H1 (cell line): ENCODE measurements around the gene NUP85. TPM values are rescaled to one million over a fixed set of nuclear protein-coding genes. Genes with fewer than 3 reads are reported as not detected.

Source experiments
- CTCF ChIA-PET: fragments of 300-600 bp; sonication (Branson Sonifier 250); formaldehyde crosslinking; loops from one replicate; lab custom pipeline; 2021; ENCODE audit not compliant: partially characterized antibody; lab: Charles Lee
- POLR2A ChIA-PET: fragments of 300-600 bp; sonication (Branson Sonifier 250); formaldehyde crosslinking; loops from one replicate; lab custom pipeline; 2021; ENCODE audit warnings: inconsistent platforms; ENCODE audit not compliant: partially characterized antibody; lab: Charles Lee
- DNase-seq, 2 experiments: peaks; one replicate each; pipeline versions ENCODE4 v3.0.0 to v3.0.0-alpha.2; 2010 to 2022; ENCODE audit warnings: low spot score in 2 of 2, low read depth in 1 of 2, mixed read lengths in 1 of 2
- FAIRE-seq: peaks from 2 replicates; lab custom pipeline; 2011; peaks lifted over from hg19 to GRCh38; lab: Jason Lieb, UNC
- H2AFZ ChIP-seq: 2 replicates; pipeline ENCODE4 v1.8.1; 2012; ENCODE audit warnings: low read length, inconsistent platforms
- H2AK5ac ChIP-seq: 2 replicates; pipeline ENCODE4 v1.6.1; 2013; ENCODE audit warnings: low read depth, low read length
- H2BK120ac ChIP-seq: replicated peaks from 2 replicates; pipeline ENCODE3; 2013; ENCODE audit warnings: low read depth, low read length, inconsistent platforms
- H2BK12ac ChIP-seq: 2 replicates; pipeline ENCODE4 v1.6.1; 2013; ENCODE audit warnings: low read depth, low read length
- H2BK15ac ChIP-seq: 2 replicates; pipeline ENCODE4 v1.6.1; 2013; ENCODE audit warnings: low read length
- H2BK20ac ChIP-seq: 2 replicates; pipeline ENCODE4 v1.6.1; 2013; ENCODE audit warnings: low read length
- H2BK5ac ChIP-seq: 2 replicates; pipeline ENCODE4 v1.6.1; 2013; ENCODE audit warnings: low read depth, low read length
- H3K14ac ChIP-seq: 2 replicates; pipeline ENCODE4 v1.6.1; 2013; ENCODE audit warnings: inconsistent platforms; ENCODE audit not compliant: insufficient read length
- H3K18ac ChIP-seq: 2 replicates; pipeline ENCODE4 v1.6.1; 2013; ENCODE audit warnings: low read length; ENCODE audit errors: extremely low read depth
- H3K23ac ChIP-seq: 2 replicates; pipeline ENCODE4 v1.6.1; 2013; ENCODE audit warnings: inconsistent platforms; ENCODE audit not compliant: insufficient read length
- H3K23me2 ChIP-seq: 2 replicates; pipeline ENCODE4 v1.6.1; 2013; ENCODE audit warnings: low read depth, low read length
- H3K27ac ChIP-seq: 2 replicates; pipeline ENCODE4 v1.6.1; 2011; ENCODE audit warnings: low read depth, low read length, inconsistent platforms
- H3K27me3 ChIP-seq, 4 experiments: replicated peaks in 1 of 4; 1 replicate in 1 of 4; 2 replicates in 3 of 4; pipeline versions ENCODE4 v1.6.1 to v1.8.1; 2011 to 2013; ENCODE audit warnings: low read length in 3 of 4, mild to moderate bottlenecking in 3 of 4, inconsistent platforms in 2 of 4, mixed read lengths in 2 of 4, moderate library complexity in 1 of 4; ENCODE audit not compliant: control insufficient read depth in 3 of 4, insufficient read depth in 3 of 4; ENCODE audit errors: extremely low read depth in 1 of 4
- H3K36me3 ChIP-seq, 4 experiments: 2 replicates each; pipeline versions ENCODE4 v1.6.1 to v1.8.1; 2011 to 2013; ENCODE audit warnings: mild to moderate bottlenecking in 4 of 4, low read length in 3 of 4, moderate library complexity in 2 of 4, control low read depth in 1 of 4, inconsistent platforms in 1 of 4; ENCODE audit not compliant: insufficient read depth in 4 of 4, control insufficient read depth in 2 of 4
- H3K4ac ChIP-seq: replicated peaks from 2 replicates; pipeline ENCODE3; 2013; ENCODE audit warnings: low read length, low read depth, mixed read lengths, inconsistent platforms; ENCODE audit not compliant: insufficient read length
- H3K4me1 ChIP-seq, 4 experiments: replicated peaks in 1 of 4; 1 replicate in 1 of 4; 2 replicates in 3 of 4; pipeline versions ENCODE4 v1.6.1 to v1.8.1; 2011 to 2013; ENCODE audit warnings: low read length in 3 of 4, inconsistent platforms in 2 of 4, mixed read lengths in 1 of 4; ENCODE audit not compliant: insufficient read depth in 4 of 4, control insufficient read depth in 3 of 4
- H3K4me2 ChIP-seq, 2 experiments: 2 replicates each; pipeline versions ENCODE4 v1.6.1 to v1.8.1; 2011 to 2013; ENCODE audit warnings: low read depth in 2 of 2, low read length in 2 of 2, control low read depth in 1 of 2, inconsistent platforms in 1 of 2, mild to moderate bottlenecking in 1 of 2; ENCODE audit not compliant: insufficient read depth in 1 of 2
- H3K4me3 ChIP-seq, 4 experiments: fragments of 200-600, 300-600 bp in 1 of 4; sonication (generic), shearing (Covaris generic), sonication (Bioruptor Twin) in 1 of 4; 2 replicates each; pipeline versions ENCODE4 v1.5.1 to v1.8.1; 2011 to 2016; ENCODE audit warnings: low read length in 4 of 4, low read depth in 3 of 4, control low read depth in 2 of 4, inconsistent platforms in 2 of 4, mild to moderate bottlenecking in 2 of 4, mixed read lengths in 1 of 4, moderate library complexity in 1 of 4; ENCODE audit not compliant: insufficient read depth in 2 of 4; ENCODE audit errors: extremely low read depth in 1 of 4
- H3K56ac ChIP-seq: replicated peaks from 2 replicates; pipeline ENCODE3; 2013; ENCODE audit warnings: low read depth, mild to moderate bottlenecking, mixed read lengths, low read length, inconsistent platforms; ENCODE audit not compliant: insufficient read length
- H3K79me1 ChIP-seq: 2 replicates; pipeline ENCODE4 v1.6.1; 2013; ENCODE audit warnings: low read depth, low read length, control low read depth
- H3K79me2 ChIP-seq, 2 experiments: 2 replicates each; pipeline versions ENCODE4 v1.6.1 to v1.8.1; 2012 to 2013; ENCODE audit warnings: low read length in 2 of 2, mild to moderate bottlenecking in 2 of 2, inconsistent platforms in 1 of 2; ENCODE audit not compliant: insufficient read depth in 2 of 2, control insufficient read depth in 1 of 2
- H3K9ac ChIP-seq, 4 experiments: replicated peaks in 1 of 4; 1 replicate in 1 of 4; 2 replicates in 3 of 4; pipeline versions ENCODE4 v1.6.1 to v1.8.1; 2011 to 2013; ENCODE audit warnings: low read depth in 3 of 4, low read length in 3 of 4, control low read depth in 2 of 4, mild to moderate bottlenecking in 2 of 4, moderate library complexity in 2 of 4, inconsistent platforms in 1 of 4; ENCODE audit errors: extremely low read depth in 1 of 4
- H3K9me3 ChIP-seq, 2 experiments: 2 replicates each; pipeline versions ENCODE4 v1.6.1 to v1.8.1; 2012 to 2013; ENCODE audit warnings: mild to moderate bottlenecking in 2 of 2, moderate library complexity in 2 of 2, control low read depth in 1 of 2, inconsistent platforms in 1 of 2, low read depth in 1 of 2, low read length in 1 of 2, mixed read lengths in 1 of 2; ENCODE audit not compliant: insufficient read depth in 2 of 2
- H4K20me1 ChIP-seq, 2 experiments: replicated peaks in 1 of 2; 2 replicates each; pipeline versions ENCODE3 to v1.8.1; 2011 to 2013; ENCODE audit warnings: inconsistent platforms in 2 of 2, low read length in 2 of 2, mild to moderate bottlenecking in 1 of 2; ENCODE audit not compliant: insufficient read depth in 2 of 2, control insufficient read depth in 1 of 2
- H4K5ac ChIP-seq: 2 replicates; pipeline ENCODE4 v1.6.1; 2013; ENCODE audit warnings: low read length, low read depth, mixed read lengths, inconsistent platforms; ENCODE audit not compliant: insufficient read length
- H4K8ac ChIP-seq: 2 replicates; pipeline ENCODE4 v1.8.0; 2013; ENCODE audit warnings: mild to moderate bottlenecking, moderate library complexity, low read length, inconsistent platforms; ENCODE audit not compliant: insufficient read depth; ENCODE audit errors: extremely low read depth
- H4K91ac ChIP-seq: replicated peaks from 2 replicates; pipeline ENCODE3; 2013; ENCODE audit warnings: low read length, mixed read lengths, inconsistent platforms; ENCODE audit not compliant: insufficient read length
- CEBPB ChIP-seq: IDR thresholded peaks from 2 replicates; pipeline ENCODE4 v1.6.1; 2012; ENCODE audit warnings: low read depth, low read length
- CREB1 ChIP-seq: IDR thresholded peaks from 2 replicates; pipeline ENCODE4 v1.6.1; 2012; ENCODE audit warnings: inconsistent platforms
- CTBP2 ChIP-seq: IDR thresholded peaks from 2 replicates; pipeline ENCODE4 v1.7.0; 2011; ENCODE audit warnings: borderline replicate concordance, mild to moderate bottlenecking, moderate library complexity, mixed read lengths, low read length; ENCODE audit not compliant: insufficient read depth, insufficient read length
- FOSL1 ChIP-seq: IDR thresholded peaks from 2 replicates; pipeline ENCODE4 v1.6.1; 2011; ENCODE audit warnings: mild to moderate bottlenecking, low read depth, low read length, moderate library complexity; ENCODE audit not compliant: insufficient read depth
- KDM5A ChIP-seq: fragments of 200-600 bp; IDR thresholded peaks from 2 replicates; pipeline ENCODE4 v1.7.1; 2012; ENCODE audit warnings: mild to moderate bottlenecking, low read length, inconsistent platforms, mixed read lengths
- SAP30 ChIP-seq: fragments of 300-600 bp; sonication (generic); IDR thresholded peaks from 2 replicates; pipeline ENCODE4 v1.7.1; 2012; ENCODE audit warnings: low read length, moderate library complexity, mild to moderate bottlenecking, inconsistent platforms; ENCODE audit not compliant: insufficient read depth, insufficient replicate concordance
- SIN3A ChIP-seq, 2 experiments: IDR thresholded peaks in 1 of 2; conservative IDR thresholded peaks in 1 of 2; 2 replicates each; pipeline ENCODE4 v1.6.1; 2011 to 2012; ENCODE audit warnings: low read length in 2 of 2, improper control_type of control experiment in 1 of 2, low read depth in 1 of 2, mild to moderate bottlenecking in 1 of 2
- SP4 ChIP-seq: IDR thresholded peaks from 2 replicates; pipeline ENCODE4 v1.6.1; 2012; ENCODE audit warnings: low read length, inconsistent platforms
- TEAD4 ChIP-seq: IDR thresholded peaks from 2 replicates; pipeline ENCODE4 v1.6.1; 2012; ENCODE audit warnings: low read depth, low read length, inconsistent platforms, mixed read lengths
- WGBS, 2 experiments: shearing (Covaris generic) in 1 of 2; methylation state at CpG; one replicate each; pipeline versions ENCODE4 v1.1.6 to v1.1.7; 2013 to 2015; ENCODE audit warnings: low lambda C conversion rate in 2 of 2, mixed read lengths in 2 of 2, inconsistent platforms in 1 of 2, low coverage in 1 of 2, missing lambda C conversion rate in 1 of 2; ENCODE audit not compliant: insufficient replicate concordance in 2 of 2, insufficient coverage in 1 of 2, insufficient read length in 1 of 2; ENCODE audit errors: extremely low coverage in 1 of 2, missing lambda C conversion rate in 1 of 2; 5-methylcytosine and 5-hydroxymethylcytosine counted together
- polyA plus RNA-seq, 7 experiments: library from polyadenylated mRNA; depleted of rRNA in 3 of 7; stranded (reverse) in 5 of 7; unstranded in 2 of 7; fragments of >200 nt in 5 of 7; fragments of 200-250 nt in 2 of 7; gene quantifications; 1 replicate in 5 of 7; 2 replicates in 1 of 7; 4 replicates in 1 of 7; pipeline versions ENCODE4 v1.2.1 to v1.2.3, GENCODE V29; 2011 to 2013; ENCODE audit warnings: missing spikeins in 2 of 7, mixed read lengths in 2 of 7
- total RNA-seq: library from RNA; stranded (reverse); fragmentation: NEBNext Ultra II Directional; extraction: Animal tissue kit (Norgen Biotek cat#: 25700); gene quantifications from 2 replicates; pipeline ENCODE4 v1.2.1, GENCODE V29; 2021
- TF ChIP-seq, protein P1 (sequence below), 3 experiments: IDR thresholded peaks; 1 replicate in 2 of 3; 2 replicates in 1 of 3; pipeline versions ENCODE4 v1.5.1 to v1.6.1; 2011; ENCODE audit warnings: low read length in 3 of 3, mild to moderate bottlenecking in 3 of 3, inconsistent platforms in 2 of 3, low read depth in 1 of 3, moderate library complexity in 1 of 3; ENCODE audit not compliant: insufficient read depth in 1 of 3; ENCODE audit errors: control extremely low read depth in 1 of 3

The NUP85 gene
- total and polyA plus RNA-seq, 2 of the 8 experiments (the other 6 are each of a cell fraction or from before 2014, with no cell fraction given), result 98.5 to 154 TPM

DNA sequence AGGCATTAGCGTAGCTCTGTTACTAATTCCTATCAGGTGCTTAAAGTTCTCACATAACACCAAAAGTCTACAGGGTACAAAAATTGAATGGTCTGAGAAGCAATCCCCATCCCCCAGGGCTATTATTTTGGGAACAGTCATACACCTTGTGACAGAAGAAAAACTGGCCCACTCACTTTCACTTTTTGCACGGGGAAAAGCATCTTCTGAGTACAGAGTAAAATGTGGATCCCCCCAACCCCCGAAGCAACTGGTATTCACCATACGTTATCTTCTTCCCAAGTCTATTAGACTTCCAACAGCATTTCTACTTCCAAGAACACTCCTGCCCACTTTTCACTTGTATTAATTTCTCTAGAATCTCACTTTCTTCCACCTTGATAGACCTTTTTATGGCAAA, 44.1 kb downstream of the NUP85 start:
- H3K4ac ChIP-seq, result no peak overlapping the region
- no peak overlapping the region for H3K9ac ChIP-seq
- H3K23me2 ChIP-seq, result no peaks in the 10 kb centered on the region
- no peak overlapping the region for H2BK120ac ChIP-seq
- H4K91ac ChIP-seq, result no peak overlapping the region
- H3K18ac ChIP-seq, result no peak overlapping the region
- peaks cover 0 to 31% of the 10 kb centered on the region in 2 experiments; a peak in 2 of 4 replicates for H3K79me2 ChIP-seq
- no peak overlapping the region for H2BK20ac ChIP-seq
- H4K5ac ChIP-seq, result no peak overlapping the region
- H2AFZ ChIP-seq, result no peak overlapping the region
- WGBS, 2 experiments, result 95% methylated on average over 4 of the region's 4 CpGs; no CpG with 5 or more reads in 1 of the 2 experiments
- H4K8ac ChIP-seq, result no peak overlapping the region
- ChIA-PET POLR2A (interaction anchor here (1.0 to 5.0 kb wide), 6 partner anchors 10 to 126 kb away, joined by 3 to 49 read pairs (median 4); partner anchors contain the start of genes GGA3 and MRPS7), CTCF (interaction anchor here (0.6 to 16.5 kb wide), 7 partner anchors 10 to 352 kb away, joined by 3 to 369 read pairs (median 4); partner anchors contain the start of genes GGA3, MIF4GD and MRPS7)
- H3K4me1 ChIP-seq, result peaks cover 0 to 7% (median under 1%) of the 10 kb centered on the region in 4 experiments; a peak in 3 of 7 replicates
- H2BK12ac ChIP-seq, result no peak overlapping the region
- no peak overlapping the region for H3K27ac ChIP-seq
- peaks cover 6 to 8% of the 10 kb centered on the region in 2 experiments for H4K20me1 ChIP-seq
- no peak overlapping the region for H3K4me3 ChIP-seq
- no peak for FAIRE-seq
- DNase-seq, result no peak
- no peak overlapping the region for H3K56ac ChIP-seq
- H2BK5ac ChIP-seq, result no peak overlapping the region
- no peak overlapping the region for H2BK15ac ChIP-seq
- H3K36me3 ChIP-seq, result peaks cover 2 to 16% (median 8%) of the 10 kb centered on the region in 4 experiments; a peak in 3 of 8 replicates
- H3K23ac ChIP-seq, result no peak overlapping the region
- no peaks in the 10 kb centered on the region for H3K9me3 ChIP-seq
- H3K79me1 ChIP-seq, result peaks cover 8% of the 10 kb centered on the region
- H2AK5ac ChIP-seq, result no peak overlapping the region
- no peak overlapping the region; a peak in 1 of 4 replicates for H3K4me2 ChIP-seq
- no peak overlapping the region for H3K14ac ChIP-seq
- H3K27me3 ChIP-seq, result no peaks in the 10 kb centered on the region
- no peak for TF ChIP-seq SAP30
- no peak for TF ChIP-seq SIN3A (conservative IDR thresholded peaks at IDR 0.05 in 1 of 2, IDR thresholded peaks at IDR 0.05 in 1 of 2; ENCODE audit: low read depth in 1 of 2, low read length in 2 of 2)
- no peak for TF ChIP-seq KDM5A
- no peak for TF ChIP-seq CTBP2
- no peak for TF ChIP-seq CEBPB
- no peak for TF ChIP-seq CREB1
- TF ChIP-seq TEAD4, result no peak
- no peak for TF ChIP-seq FOSL1
- TF ChIP-seq, protein P1, sequence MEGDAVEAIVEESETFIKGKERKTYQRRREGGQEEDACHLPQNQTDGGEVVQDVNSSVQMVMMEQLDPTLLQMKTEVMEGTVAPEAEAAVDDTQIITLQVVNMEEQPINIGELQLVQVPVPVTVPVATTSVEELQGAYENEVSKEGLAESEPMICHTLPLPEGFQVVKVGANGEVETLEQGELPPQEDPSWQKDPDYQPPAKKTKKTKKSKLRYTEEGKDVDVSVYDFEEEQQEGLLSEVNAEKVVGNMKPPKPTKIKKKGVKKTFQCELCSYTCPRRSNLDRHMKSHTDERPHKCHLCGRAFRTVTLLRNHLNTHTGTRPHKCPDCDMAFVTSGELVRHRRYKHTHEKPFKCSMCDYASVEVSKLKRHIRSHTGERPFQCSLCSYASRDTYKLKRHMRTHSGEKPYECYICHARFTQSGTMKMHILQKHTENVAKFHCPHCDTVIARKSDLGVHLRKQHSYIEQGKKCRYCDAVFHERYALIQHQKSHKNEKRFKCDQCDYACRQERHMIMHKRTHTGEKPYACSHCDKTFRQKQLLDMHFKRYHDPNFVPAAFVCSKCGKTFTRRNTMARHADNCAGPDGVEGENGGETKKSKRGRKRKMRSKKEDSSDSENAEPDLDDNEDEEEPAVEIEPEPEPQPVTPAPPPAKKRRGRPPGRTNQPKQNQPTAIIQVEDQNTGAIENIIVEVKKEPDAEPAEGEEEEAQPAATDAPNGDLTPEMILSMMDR (IDR thresholded peaks at IDR 0.05; ENCODE audit: control extremely low read depth in 1 of 3, insufficient read depth in 1 of 3, low read depth in 1 of 3, low read length in 3 of 3), result no peak
- TF ChIP-seq SP4, result no peak
